A673 (cell line): ENCODE results near the gene EXOC4. TPM values are rescaled to one million over a fixed set of nuclear protein-coding genes. Genes with fewer than 3 reads are reported as not detected.

Experiments used
- BruUV-seq: library from RNA; stranded (reverse); fragments of 400-500 nt; replicated peaks from 2 replicates; lab custom pipeline; 2021; lab: Mats Ljungman, UMichigan
- CTCF ChIA-PET: fragments of 300-600 bp; sonication (Branson Sonifier 250); formaldehyde crosslinking; loops from one replicate; lab custom pipeline; 2022; ENCODE audit warnings: antibody characterized with exemption; lab: Charles Lee
- POLR2A ChIA-PET: fragments of 300-600 bp; sonication (Branson Sonifier 250); formaldehyde crosslinking; loops from one replicate; lab custom pipeline; 2022; ENCODE audit warnings: antibody characterized with exemption; ENCODE audit not compliant: low non-redundant PET; lab: Charles Lee
- DNase-seq: peaks from one replicate; pipeline ENCODE4 v3.0.0-alpha.2; 2015; ENCODE audit warnings: low spot score
- H3K27ac ChIP-seq: fragments of 200-600 bp; sonication (generic); 2 replicates; pipeline ENCODE4 v1.5.1; 2016; ENCODE audit warnings: mixed run types, low read depth, mild to moderate bottlenecking, mixed read lengths, antibody characterized with exemption, low read length; ENCODE audit not compliant: poor library complexity, severe bottlenecking
- H3K27me3 ChIP-seq: fragments of 200-600 bp; sonication (generic); replicated peaks from 2 replicates; pipeline ENCODE4 v1.6.1; 2017; ENCODE audit warnings: mixed run types, low read depth, mild to moderate bottlenecking, mixed read lengths, antibody characterized with exemption, low read length; ENCODE audit not compliant: insufficient read depth, poor library complexity
- H3K36me3 ChIP-seq: fragments of 200-600 bp; sonication (generic); 2 replicates; pipeline ENCODE4 v1.6.1; 2016; ENCODE audit warnings: mixed run types, mild to moderate bottlenecking, mixed read lengths, antibody characterized with exemption, low read length; ENCODE audit not compliant: insufficient read depth, poor library complexity, severe bottlenecking
- H3K4me1 ChIP-seq: fragments of 200-600 bp; sonication (generic); 2 replicates; pipeline ENCODE4 v1.6.1; 2017; ENCODE audit warnings: mixed run types, mild to moderate bottlenecking, mixed read lengths, antibody characterized with exemption, low read length; ENCODE audit not compliant: insufficient read depth, poor library complexity, severe bottlenecking
- H3K4me3 ChIP-seq: fragments of 200-600 bp; sonication (generic); 2 replicates; pipeline ENCODE4 v1.5.1; 2016; ENCODE audit warnings: low read depth, mixed run types, mild to moderate bottlenecking, mixed read lengths, low read length; ENCODE audit not compliant: poor library complexity, severe bottlenecking
- H3K9me3 ChIP-seq: fragments of 200-600 bp; sonication (generic); 2 replicates; pipeline ENCODE4 v1.6.1; 2016; ENCODE audit warnings: mixed run types, low read depth, mild to moderate bottlenecking, mixed read lengths, antibody characterized with exemption, low read length; ENCODE audit not compliant: poor library complexity, severe bottlenecking
- EZH2 ChIP-seq: fragments of 200-600 bp; sonication (generic); IDR thresholded peaks from 2 replicates; pipeline ENCODE4 v1.6.1; 2017; ENCODE audit warnings: borderline replicate concordance, low read depth, mild to moderate bottlenecking, mixed read lengths, antibody characterized with exemption, low read length; ENCODE audit not compliant: poor library complexity, severe bottlenecking
- intact Hi-C: fragments of 100-400 bp; cut with micrococcal nuclease; formaldehyde crosslinking; loops from one replicate; pipeline ENCODE4 v1.10.0; 2022; ENCODE audit not compliant: unreplicated experiment
- total RNA-seq: library from RNA; stranded (reverse); gene quantifications from 2 replicates; pipeline ENCODE4 v1.2.3, GENCODE V29; 2021
- TF ChIP-seq, protein P1 (sequence below): fragments of 300-800, 200-600 bp; sonication (generic); conservative IDR thresholded peaks from 2 replicates; pipeline ENCODE4 v1.5.1; 2017; ENCODE audit warnings: low read depth, mild to moderate bottlenecking, antibody characterized with exemption, low read length, moderate library complexity, mixed read lengths

Gene EXOC4
- total RNA-seq, 1 experiment from 2014 or later: 66.1 TPM

GRCh38 chr7:133675510-133676218, 422.8 kb downstream of the EXOC4 start:
- H3K27me3 ChIP-seq: no peaks in the 10 kb centered on the region
- intact Hi-C loops: no loop called here
- H3K36me3 ChIP-seq: no peaks in the 10 kb centered on the region
- no peaks in the 10 kb centered on the region for H3K9me3 ChIP-seq
- CTCF ChIA-PET: no interaction called here
- H3K27ac ChIP-seq: no peak overlapping the region
- TF ChIP-seq EZH2: no peak
- no peak overlapping the region for H3K4me3 ChIP-seq
- no TSS peak for BruUV-seq
- POLR2A ChIA-PET: no interaction called here
- DNase-seq: no peak
- H3K4me1 ChIP-seq: no peaks in the 10 kb centered on the region

DNA sequence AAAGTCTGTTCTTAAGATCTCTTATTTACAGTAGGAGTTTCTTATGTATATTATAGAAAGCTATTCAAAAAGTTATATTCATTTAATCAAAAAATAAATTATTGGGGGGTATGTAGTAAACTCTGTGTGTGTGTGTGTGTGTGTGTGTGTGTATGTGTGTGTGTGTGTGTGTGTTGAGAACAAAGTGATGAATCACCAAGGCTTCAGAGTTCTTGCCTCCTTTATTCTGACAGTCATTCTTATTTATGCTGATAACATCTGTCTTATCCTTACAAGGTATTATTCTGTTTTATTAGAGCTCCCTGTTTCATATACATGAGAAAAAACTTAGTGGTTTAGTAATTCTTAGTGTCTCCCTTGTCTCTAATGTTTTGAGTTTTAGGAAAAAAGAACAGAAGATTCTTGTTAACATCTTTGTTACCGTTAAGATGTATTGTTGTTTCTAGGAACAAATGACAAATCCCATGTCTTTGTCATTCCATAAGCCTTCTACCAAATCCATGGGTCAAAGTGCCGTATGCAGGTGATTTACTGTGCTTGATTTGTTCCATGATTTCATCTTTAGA, 424.0 kb downstream of the EXOC4 start:
- Histone ChIP-seq H3K27me3 (no peaks in the 10 kb centered on the region), H3K9me3 (no peaks in the 10 kb centered on the region), H3K4me1 (no peaks in the 10 kb centered on the region), H3K4me3 (no peak overlapping the region), H3K27ac (no peak overlapping the region), H3K36me3 (no peaks in the 10 kb centered on the region)
- no peak for TF ChIP-seq EZH2
- TF ChIP-seq, protein P1, sequence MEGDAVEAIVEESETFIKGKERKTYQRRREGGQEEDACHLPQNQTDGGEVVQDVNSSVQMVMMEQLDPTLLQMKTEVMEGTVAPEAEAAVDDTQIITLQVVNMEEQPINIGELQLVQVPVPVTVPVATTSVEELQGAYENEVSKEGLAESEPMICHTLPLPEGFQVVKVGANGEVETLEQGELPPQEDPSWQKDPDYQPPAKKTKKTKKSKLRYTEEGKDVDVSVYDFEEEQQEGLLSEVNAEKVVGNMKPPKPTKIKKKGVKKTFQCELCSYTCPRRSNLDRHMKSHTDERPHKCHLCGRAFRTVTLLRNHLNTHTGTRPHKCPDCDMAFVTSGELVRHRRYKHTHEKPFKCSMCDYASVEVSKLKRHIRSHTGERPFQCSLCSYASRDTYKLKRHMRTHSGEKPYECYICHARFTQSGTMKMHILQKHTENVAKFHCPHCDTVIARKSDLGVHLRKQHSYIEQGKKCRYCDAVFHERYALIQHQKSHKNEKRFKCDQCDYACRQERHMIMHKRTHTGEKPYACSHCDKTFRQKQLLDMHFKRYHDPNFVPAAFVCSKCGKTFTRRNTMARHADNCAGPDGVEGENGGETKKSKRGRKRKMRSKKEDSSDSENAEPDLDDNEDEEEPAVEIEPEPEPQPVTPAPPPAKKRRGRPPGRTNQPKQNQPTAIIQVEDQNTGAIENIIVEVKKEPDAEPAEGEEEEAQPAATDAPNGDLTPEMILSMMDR: no peak
- no peak for DNase-seq
- BruUV-seq: no TSS peak
- CTCF ChIA-PET: no interaction called here
- POLR2A ChIA-PET: interaction anchor here (0.5 to 0.6 kb wide), 2 partner anchors 12 to 430 kb away, joined by 3 to 11 read pairs; no protein-coding TSS in a partner anchor
- intact Hi-C loops: no loop called here

- no peaks in the 10 kb centered on the region for H3K36me3 ChIP-seq
- TF ChIP-seq EZH2: no peak
- TF ChIP-seq, protein P1: no peak
- POLR2A ChIA-PET: no interaction called here
- H3K27me3 ChIP-seq: no peaks in the 10 kb centered on the region
- H3K4me1 ChIP-seq: no peaks in the 10 kb centered on the region
- H3K27ac ChIP-seq: no peak overlapping the region
- DNase-seq: no peak
- CTCF ChIA-PET: no interaction called here
- intact Hi-C loops: no loop called here
- no TSS peak for BruUV-seq
- no peak overlapping the region for H3K4me3 ChIP-seq
- H3K9me3 ChIP-seq: no peaks in the 10 kb centered on the region
Observed at GRCh38 chr7:133678137-133678814, 425.4 kb downstream of the EXOC4 start.
